Left cardiac atrium (tissue), 4 donors: Measurements from ENCODE around the gene ZNF787. TPM values are rescaled to one million over a fixed set of nuclear protein-coding genes. Genes with fewer than 3 reads are reported as not detected.
A peak's percentile ranks its signal among the peaks of the same experiment; 100 is the strongest.

Source experiments
- ATAC-seq, 2 donors: fragments of 200-7000 bp; cut with Tn5 transposase; one replicate each; pipeline ENCODE4 v1.9.1; 2020; ENCODE audit warnings: mild to moderate bottlenecking in 2 of 2, moderate library complexity in 2 of 2
- DNase-seq: peaks from one replicate; pipeline ENCODE4 v3.0.0-alpha.2; 2020
- intact Hi-C, 2 donors: fragments of 100-400 bp; cut with DNase I; formaldehyde crosslinking; loops; one replicate each; pipeline versions ENCODE4 v1.14.1 to v1.15.1; 2022 to 2023
- total RNA-seq, 2 donors: library from RNA; stranded (reverse); fragmentation: NEBNext Ultra II Directional; extraction: Animal tissue kit (Norgen Biotek cat#: 25700); gene quantifications; one replicate each; pipeline ENCODE4 v1.2.1, GENCODE V29; 2021
- donor health status: DM: no; HTN: yes; CAD: no.
- donor health status: DM: no; HTN: yes; CAD: no; lungs with severe emphysema.
- donor health status: DM: yes; HTN: yes; CAD: no.
- donor health status: Dilated cardiomyopathy.

Gene ZNF787
- total RNA-seq, 2 donors from 2014 or later = 27.5 to 37.9 TPM

- ATAC-seq (no peak), DNase-seq (no peak)
- intact Hi-C loops = no loop called here
Observed at GRCh38 chr19:56146904-56147303, 25.8 kb upstream of the ZNF787 start.

- no peak for DNase-seq
- ATAC-seq = no peak
- intact Hi-C loops = no loop called here
Observed at GRCh38 chr19:56145698-56146097, 24.6 kb upstream of the ZNF787 start.

- intact Hi-C loops = no loop called here
- DNase-seq (no peak), ATAC-seq (no peak)
Observed at GRCh38 chr19:56144831-56145230, 23.7 kb upstream of the ZNF787 start.

- no peak for ATAC-seq
- intact Hi-C loops = no loop called here
- no peak for DNase-seq
Observed at GRCh38 chr19:56144376-56144775, 23.3 kb upstream of the ZNF787 start.

- intact Hi-C loops = no loop called here
- no peak for DNase-seq
- ATAC-seq = no peak
Observed at GRCh38 chr19:56142897-56143434, 21.9 kb upstream of the ZNF787 start.

GRCh38 chr19:56142087-56142787, 21.1 kb upstream of the ZNF787 start:
- ATAC-seq (no peak), DNase-seq (no peak)
- intact Hi-C loops = no loop called here

- peak in 1 of 2 donors; percentile 2 for ATAC-seq
- intact Hi-C loops = no loop called here
- no peak for DNase-seq
Observed at GRCh38 chr19:56141417-56141993, 20.4 kb upstream of the ZNF787 start.

GRCh38 chr19:56140583-56141416, 19.7 kb upstream of the ZNF787 start, which contains the start of gene ZNF444:
Gene ZNF444, plus strand, starts transcription at chr19:56141287. Its CDS starts 5,625 bp downstream, at chr19:56146912.
- peak; percentile 96 for ATAC-seq
- intact Hi-C loops = no loop called here
- DNase-seq = peak; percentile 99

- DNase-seq = no peak
- ATAC-seq = no peak
- intact Hi-C loops = no loop called here
Observed at GRCh38 chr19:56139847-56140582, 18.9 kb upstream of the ZNF787 start.

- intact Hi-C loops = no loop called here
- DNase-seq (no peak), ATAC-seq (no peak)
Observed at GRCh38 chr19:56138069-56138468, 17.0 kb upstream of the ZNF787 start.

GRCh38 chr19:56137405-56137804, 16.3 kb upstream of the ZNF787 start:
- intact Hi-C loops = no loop called here
- ATAC-seq (no peak), DNase-seq (no peak)

- no peak for ATAC-seq
- intact Hi-C loops = no loop called here
Observed at GRCh38 chr19:56136362-56136761, 15.3 kb upstream of the ZNF787 start.

GRCh38 chr19:56134654-56134921, 13.5 kb upstream of the ZNF787 start:
- intact Hi-C loops = no loop called here
- DNase-seq (no peak), ATAC-seq (no peak)

More at GRCh38 chr19:56136362-56136761, 15.3 kb upstream of the ZNF787 start:
- DNase-seq = no peak

- DNase-seq = no peak
- intact Hi-C loops = no loop called here
- ATAC-seq = no peak
Observed at GRCh38 chr19:56133858-56134653, 13.0 kb upstream of the ZNF787 start.

- DNase-seq (no peak), ATAC-seq (peak; percentile 84 to 92)
- intact Hi-C loops = no loop called here
Observed at GRCh38 chr19:56132316-56132822, 11.3 kb upstream of the ZNF787 start.

GRCh38 chr19:56131651-56132050, 10.6 kb upstream of the ZNF787 start:
- ATAC-seq (no peak), DNase-seq (no peak)
- intact Hi-C loops = no loop called here

GRCh38 chr19:56130006-56130405, 8.9 kb upstream of the ZNF787 start:
- no peak for DNase-seq
- intact Hi-C loops = no loop called here
- no peak for ATAC-seq

GRCh38 chr19:56126983-56127780, 6.1 kb upstream of the ZNF787 start:
- ATAC-seq (no peak), DNase-seq (no peak)
- intact Hi-C loops = no loop called here
